IgD-negative memory B cell (primary cell): Measurements from ENCODE around the gene IQUB. TPM values are rescaled to one million over a fixed set of nuclear protein-coding genes. Genes with fewer than 3 reads are reported as not detected.
"Not testable (repeated sequence)": the region's sequence is repeated elsewhere in the genome, so short reads cannot be mapped to it uniquely, and the experiment has no call there.

Experiments used
- H3K27ac Mint-ChIP-seq, 3 donors: one replicate each; pipeline ENCODE4 v1.8.0; 2020 to 2022; ENCODE audit warnings: mild to moderate bottlenecking in 3 of 3, mixed read lengths in 3 of 3, moderate library complexity in 1 of 3
- H3K27me3 Mint-ChIP-seq: one replicate; pipeline ENCODE4 v1.8.0; 2021; ENCODE audit warnings: mixed read lengths
- H3K36me3 Mint-ChIP-seq: one replicate; pipeline ENCODE4 v1.8.0; 2020; ENCODE audit warnings: mild to moderate bottlenecking, mixed read lengths
- H3K4me1 Mint-ChIP-seq, 3 donors: one replicate each; pipeline ENCODE4 v1.8.0; 2020 to 2022; ENCODE audit warnings: mixed read lengths in 3 of 3, mild to moderate bottlenecking in 1 of 3
- H3K4me3 Mint-ChIP-seq, 4 donors: one replicate each; pipeline ENCODE4 v1.8.0; 2020 to 2022; ENCODE audit warnings: mild to moderate bottlenecking in 4 of 4, mixed read lengths in 4 of 4, moderate library complexity in 3 of 4
- H3K9me3 Mint-ChIP-seq, 3 donors: one replicate each; pipeline ENCODE4 v1.8.0; 2020 to 2021; ENCODE audit warnings: mixed read lengths in 3 of 3, mild to moderate bottlenecking in 1 of 3
- polyA plus RNA-seq: library from polyadenylated mRNA; unstranded; fragments of 300-500 nt; fragmentation: Illumina TruSeq; gene quantifications from one replicate; pipeline ENCODE4 v1.2.3, GENCODE V29; 2021

Gene IQUB
- polyA plus RNA-seq, 1 donor from 2014 or later: not detected

DNA sequence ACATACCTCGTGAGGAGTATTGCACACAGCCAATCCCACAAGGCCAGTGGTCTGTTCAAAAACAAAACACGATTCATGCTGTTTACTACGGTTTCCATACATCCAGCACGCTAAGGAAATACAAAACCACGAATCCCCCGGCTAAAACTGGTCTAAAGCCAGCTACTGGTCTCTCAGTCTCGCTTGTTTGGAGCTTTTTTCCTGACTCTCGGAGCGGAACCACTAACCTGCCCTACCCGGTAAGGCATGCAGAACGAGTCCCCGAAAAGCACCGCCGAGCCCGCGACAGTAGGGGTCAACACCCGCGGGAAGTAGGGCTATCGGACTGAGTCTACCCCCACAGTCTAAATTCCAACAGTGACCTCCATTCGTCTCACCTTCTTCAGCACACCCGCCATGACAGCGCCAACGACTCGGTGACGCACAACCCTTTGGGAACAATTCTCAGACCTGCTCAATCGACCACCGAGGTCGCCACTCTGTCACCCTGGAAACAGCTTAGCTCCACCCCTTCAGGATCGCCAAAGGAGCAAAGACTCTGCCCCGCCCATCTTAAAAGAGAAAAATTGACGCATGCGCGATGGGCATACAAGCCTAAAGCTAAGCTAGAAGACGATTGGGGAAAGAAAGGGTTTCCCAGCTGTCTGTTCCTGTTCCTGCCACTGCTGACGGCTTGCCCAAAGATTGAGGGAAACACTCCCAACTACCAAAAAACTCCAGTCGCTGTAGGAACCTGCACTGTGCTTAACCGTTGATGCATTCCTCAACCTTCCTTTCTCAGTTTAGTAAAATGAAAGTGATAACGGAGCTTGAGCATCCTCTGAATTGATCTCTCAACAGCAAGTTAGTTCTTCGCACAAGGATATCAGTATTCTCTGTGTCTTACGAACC, 23.2 kb upstream of the IQUB start, which contains the start of gene NDUFA5:
TSS of gene NDUFA5 (minus strand) at position 421 of the 891 bp plus-strand sequence. CDS start at position 398, 23 bp downstream.
- no peaks in the 10 kb centered on the region for H3K9me3 Mint-ChIP-seq
- H3K27ac Mint-ChIP-seq: no peak within 1 kb of the TSS
- H3K27me3 Mint-ChIP-seq: no peaks in the 10 kb centered on the region
- peaks cover 7% of the 10 kb centered on the region for H3K36me3 Mint-ChIP-seq
- no peak within 1 kb of the TSS for H3K4me3 Mint-ChIP-seq
- H3K4me1 Mint-ChIP-seq: peaks cover 6 to 14% (median 7%) of the 10 kb centered on the region in 3 donors

DNA sequence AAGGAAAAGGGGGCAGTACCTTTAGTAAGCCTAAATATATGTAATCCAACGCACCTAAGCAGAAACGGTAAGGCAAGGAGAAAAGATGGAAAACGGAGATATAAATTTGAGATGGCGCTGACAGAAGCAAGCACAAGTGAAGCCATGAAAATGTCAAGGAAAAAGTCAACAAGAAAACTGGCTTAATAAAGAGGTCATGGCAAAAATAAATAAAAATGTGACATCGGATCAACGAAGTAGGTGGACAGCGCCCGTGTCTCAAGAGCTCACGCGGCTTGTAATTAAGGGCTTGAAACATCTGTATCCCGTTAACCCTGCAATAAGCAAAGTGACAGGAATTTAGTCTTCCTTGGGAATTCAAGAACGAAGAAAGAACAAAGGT, 22.6 kb upstream of the IQUB start:
- Mint-ChIP-seq H3K4me3 (no peak overlapping the region), H3K9me3 (no peaks in the 10 kb centered on the region), H3K4me1 (peaks cover 6 to 14% (median 8%) of the 10 kb centered on the region in 3 donors), H3K27ac (no peak overlapping the region), H3K27me3 (no peaks in the 10 kb centered on the region), H3K36me3 (peaks cover 9% of the 10 kb centered on the region)

GRCh38 chr7:123555484-123555883, 21.1 kb upstream of the IQUB start:
- H3K27ac Mint-ChIP-seq: no peak overlapping the region
- H3K36me3 Mint-ChIP-seq: peaks cover 12% of the 10 kb centered on the region
- H3K27me3 Mint-ChIP-seq: no peaks in the 10 kb centered on the region
- H3K4me3 Mint-ChIP-seq: no peak overlapping the region
- H3K9me3 Mint-ChIP-seq: no peaks in the 10 kb centered on the region
- H3K4me1 Mint-ChIP-seq: peaks cover 6 to 16% (median 8%) of the 10 kb centered on the region in 3 donors

- peaks cover 12% of the 10 kb centered on the region for H3K36me3 Mint-ChIP-seq
- H3K4me3 Mint-ChIP-seq: peak overlapping the region in 1 of 4 donors; percentile 12
- no peaks in the 10 kb centered on the region for H3K27me3 Mint-ChIP-seq
- H3K4me1 Mint-ChIP-seq: peaks cover 11 to 13% (median 12%) of the 10 kb centered on the region in 3 donors
- H3K27ac Mint-ChIP-seq: peak overlapping the region in 1 of 3 donors; percentile 60
- no peaks in the 10 kb centered on the region for H3K9me3 Mint-ChIP-seq
Observed at GRCh38 chr7:123553159-123553558, 18.8 kb upstream of the IQUB start.

DNA sequence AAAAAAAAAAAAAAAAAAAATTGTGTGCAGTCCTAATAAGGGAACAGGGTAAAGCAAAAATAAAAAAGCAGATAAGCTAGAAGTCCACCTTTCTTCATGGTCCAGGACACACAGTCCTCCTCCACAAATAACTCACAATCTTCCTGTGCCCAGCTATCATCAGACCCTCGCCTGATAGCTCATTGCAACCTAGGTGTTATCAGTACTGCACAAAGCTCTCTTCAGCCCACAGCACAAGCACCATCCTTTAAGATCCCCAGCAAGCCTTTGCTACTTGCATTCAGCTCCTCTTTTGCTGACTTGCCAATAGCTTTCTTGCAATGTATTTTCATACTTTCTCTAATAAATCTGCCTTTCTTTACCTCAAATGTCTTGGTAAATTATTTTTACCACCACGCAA, 18.2 kb upstream of the IQUB start:
- Mint-ChIP-seq H3K27me3 (no peaks in the 10 kb centered on the region), H3K36me3 (peaks cover 12% of the 10 kb centered on the region), H3K4me3 (peak overlapping the region in 1 of 4 donors; percentile 12), H3K27ac (peak overlapping the region in 1 of 3 donors; percentile 60), H3K4me1 (peaks cover 11 to 12% (median 12%) of the 10 kb centered on the region in 3 donors), H3K9me3 (no peaks in the 10 kb centered on the region)

DNA sequence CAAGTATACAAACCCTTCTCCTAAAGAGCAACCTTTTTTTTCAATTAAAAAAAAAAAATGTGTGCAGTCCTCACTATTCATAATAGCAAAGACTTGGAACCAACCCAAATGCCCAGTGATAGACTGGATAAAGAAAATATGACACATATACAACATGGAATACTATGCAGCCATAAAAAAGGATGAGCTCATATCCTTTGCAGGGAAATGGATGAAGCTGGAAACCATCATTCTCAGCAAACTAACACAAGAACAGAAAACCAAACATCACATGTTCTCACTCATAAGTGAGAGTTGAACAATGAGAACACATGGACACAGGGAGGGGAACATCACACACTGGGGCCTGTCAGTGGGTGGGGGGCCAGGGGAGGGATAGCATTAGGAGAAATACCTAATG, 17.7 kb upstream of the IQUB start:
- not testable (repeated sequence) for H3K4me3 Mint-ChIP-seq, H3K27me3 Mint-ChIP-seq, H3K27ac Mint-ChIP-seq, H3K9me3 Mint-ChIP-seq
- H3K4me1 Mint-ChIP-seq: peaks cover 11 to 16% (median 13%) of the 10 kb centered on the region in 3 donors
- H3K36me3 Mint-ChIP-seq: peaks cover 15% of the 10 kb centered on the region

DNA sequence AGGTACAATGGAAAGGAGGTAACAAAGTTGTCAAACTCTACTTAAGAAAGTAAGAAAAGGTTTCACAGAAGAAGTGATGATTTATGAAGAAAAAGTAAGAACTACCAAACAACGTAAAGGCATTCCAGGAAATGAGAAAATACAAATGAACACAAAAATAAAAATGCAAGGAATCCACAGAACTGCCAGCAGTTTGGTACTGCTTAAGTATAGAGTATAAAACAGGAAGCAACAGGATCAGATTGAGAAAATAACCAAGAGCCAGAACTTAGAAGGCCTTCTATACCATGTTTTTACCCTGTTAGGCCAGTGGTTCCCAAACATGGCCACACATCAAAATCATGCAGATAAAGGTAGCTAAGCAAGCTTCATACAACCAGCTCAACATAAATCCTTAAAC, 14.0 kb upstream of the IQUB start:
- Mint-ChIP-seq H3K27me3 (no peaks in the 10 kb centered on the region), H3K36me3 (peaks cover 15% of the 10 kb centered on the region), H3K9me3 (no peaks in the 10 kb centered on the region), H3K4me3 (no peak overlapping the region), H3K27ac (peak overlapping the region in 1 of 3 donors; percentile 24), H3K4me1 (peaks cover 10 to 17% (median 11%) of the 10 kb centered on the region in 3 donors)

DNA sequence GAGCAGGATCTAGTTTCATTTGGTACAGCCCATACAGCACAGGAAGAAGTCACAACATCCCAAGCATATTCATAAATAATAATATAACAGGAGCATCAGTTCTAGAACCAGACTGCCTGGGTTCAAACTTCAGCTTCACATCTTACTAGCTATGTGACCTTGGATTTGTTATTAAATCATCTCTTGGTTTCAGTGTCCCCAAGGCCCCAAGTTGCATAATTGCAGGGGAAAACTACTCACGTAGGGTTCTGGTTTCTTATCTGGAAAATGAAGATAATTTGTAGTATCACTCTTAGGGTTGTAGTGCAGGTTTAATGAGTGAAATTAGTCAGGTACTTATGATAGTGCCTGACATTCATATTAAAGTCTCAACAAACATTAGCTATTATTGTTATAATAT, 5.5 kb upstream of the IQUB start:
- Mint-ChIP-seq H3K27me3 (no peaks in the 10 kb centered on the region), H3K9me3 (no peaks in the 10 kb centered on the region), H3K4me3 (no peak overlapping the region), H3K27ac (no peak overlapping the region), H3K4me1 (peaks cover 0 to 8% (median 3%) of the 10 kb centered on the region in 3 donors), H3K36me3 (no peaks in the 10 kb centered on the region)

DNA sequence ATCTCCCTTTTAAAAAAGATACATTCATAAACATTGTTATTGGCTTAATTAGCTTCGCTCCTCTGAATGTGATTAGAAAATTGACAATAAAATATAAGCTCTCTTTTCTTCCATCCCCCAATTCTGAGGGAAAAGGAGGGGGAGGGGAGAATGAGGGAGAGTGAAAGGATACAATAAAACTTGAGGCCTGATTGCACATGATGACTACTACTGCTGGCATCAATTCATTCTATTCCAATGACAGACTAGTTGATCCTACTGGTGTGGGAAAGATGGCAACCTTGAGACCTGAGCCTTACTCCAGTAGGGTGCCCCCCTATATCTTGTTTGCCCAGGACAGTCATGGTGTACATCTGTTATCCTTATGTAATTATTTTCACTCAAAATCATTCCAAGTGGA, 4.5 kb upstream of the IQUB start:
- peak overlapping the region in 1 of 4 donors; percentile 39 for H3K4me3 Mint-ChIP-seq

GRCh38 chr7:123538189-123538714, 3.9 kb upstream of the IQUB start:
- Mint-ChIP-seq H3K9me3 (no peaks in the 10 kb centered on the region), H3K4me1 (peaks cover 2 to 12% (median 9%) of the 10 kb centered on the region in 3 donors), H3K27me3 (peaks cover 6% of the 10 kb centered on the region), H3K4me3 (peak overlapping the region in 1 of 4 donors; percentile 38), H3K27ac (no peak overlapping the region), H3K36me3 (no peaks in the 10 kb centered on the region)

More for the DNA sequence above, 4.5 kb upstream of the IQUB start:
- Mint-ChIP-seq H3K27me3 (peaks cover 3% of the 10 kb centered on the region), H3K9me3 (no peaks in the 10 kb centered on the region), H3K4me1 (peaks cover 2 to 8% (median 5%) of the 10 kb centered on the region in 3 donors), H3K27ac (no peak overlapping the region), H3K36me3 (no peaks in the 10 kb centered on the region)

DNA sequence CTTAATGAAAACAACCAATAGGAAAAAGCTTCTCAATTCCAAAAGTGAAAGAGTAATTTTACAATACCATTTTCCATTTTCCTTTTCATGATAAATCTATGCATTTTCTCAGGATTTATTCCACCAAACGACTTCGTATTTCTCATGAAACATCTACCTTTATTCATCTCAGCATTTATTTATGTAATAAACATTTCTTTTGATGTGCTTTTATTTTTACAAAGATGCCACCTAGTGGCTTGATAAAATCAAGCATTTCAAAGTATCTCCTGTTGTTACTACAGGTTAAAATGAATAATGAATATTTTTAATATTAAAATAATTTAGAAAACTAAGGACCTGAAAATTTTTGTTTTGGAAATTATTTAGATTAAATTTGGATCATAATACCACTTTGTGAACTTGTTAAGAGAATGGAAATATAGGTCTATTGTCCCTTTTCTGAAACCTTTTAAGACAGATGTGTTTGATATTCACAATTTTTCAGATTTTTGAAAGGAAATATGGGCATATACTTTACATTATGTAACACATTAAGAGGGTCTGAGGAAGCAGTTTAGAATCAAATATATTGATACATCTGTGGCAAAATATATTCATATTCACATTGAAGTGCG, 2.7 kb upstream of the IQUB start:
- H3K27ac Mint-ChIP-seq: no peak overlapping the region
- peaks cover 12% of the 10 kb centered on the region for H3K27me3 Mint-ChIP-seq
- H3K4me1 Mint-ChIP-seq: peaks cover 4 to 16% (median 14%) of the 10 kb centered on the region in 3 donors
- peak overlapping the region in 1 of 4 donors; percentile 59 for H3K4me3 Mint-ChIP-seq
- no peaks in the 10 kb centered on the region for H3K36me3 Mint-ChIP-seq
- H3K9me3 Mint-ChIP-seq: no peaks in the 10 kb centered on the region

GRCh38 chr7:123535517-123535916, 1.1 kb upstream of the IQUB start:
- peaks cover 14% of the 10 kb centered on the region for H3K27me3 Mint-ChIP-seq
- H3K36me3 Mint-ChIP-seq: no peaks in the 10 kb centered on the region
- peak overlapping the region; percentile 25 to 99 (median 64) for H3K4me3 Mint-ChIP-seq
- peaks cover 4 to 16% (median 14%) of the 10 kb centered on the region in 3 donors for H3K4me1 Mint-ChIP-seq
- H3K27ac Mint-ChIP-seq: no peak overlapping the region
- H3K9me3 Mint-ChIP-seq: no peaks in the 10 kb centered on the region

GRCh38 chr7:123533929-123534382, 439 bp downstream of the IQUB start:
- H3K27ac Mint-ChIP-seq: peak overlapping the region; percentile 23 to 93 (median 88)
- H3K27me3 Mint-ChIP-seq: peaks cover 14% of the 10 kb centered on the region
- H3K9me3 Mint-ChIP-seq: no peaks in the 10 kb centered on the region
- peak overlapping the region; percentile 76 to 99 (median 93) for H3K4me3 Mint-ChIP-seq
- peaks cover 4 to 16% (median 14%) of the 10 kb centered on the region in 3 donors for H3K4me1 Mint-ChIP-seq
- H3K36me3 Mint-ChIP-seq: no peaks in the 10 kb centered on the region

GRCh38 chr7:123533553-123533917, 860 bp downstream of the IQUB start:
- Mint-ChIP-seq H3K4me1 (peaks cover 4 to 16% (median 14%) of the 10 kb centered on the region in 3 donors), H3K9me3 (no peaks in the 10 kb centered on the region), H3K4me3 (peak overlapping the region; percentile 76 to 99 (median 93)), H3K27ac (peak overlapping the region in 1 of 3 donors; percentile 23), H3K27me3 (peaks cover 14% of the 10 kb centered on the region), H3K36me3 (no peaks in the 10 kb centered on the region)
